ENCODE measurements around the gene CIB2. TPM values are rescaled to one million over a fixed set of nuclear protein-coding genes. Genes with fewer than 3 reads are reported as not detected.

The CIB2 gene
- total RNA-seq, 1 donor from 2014 or later, result 6.7 TPM

DNA sequence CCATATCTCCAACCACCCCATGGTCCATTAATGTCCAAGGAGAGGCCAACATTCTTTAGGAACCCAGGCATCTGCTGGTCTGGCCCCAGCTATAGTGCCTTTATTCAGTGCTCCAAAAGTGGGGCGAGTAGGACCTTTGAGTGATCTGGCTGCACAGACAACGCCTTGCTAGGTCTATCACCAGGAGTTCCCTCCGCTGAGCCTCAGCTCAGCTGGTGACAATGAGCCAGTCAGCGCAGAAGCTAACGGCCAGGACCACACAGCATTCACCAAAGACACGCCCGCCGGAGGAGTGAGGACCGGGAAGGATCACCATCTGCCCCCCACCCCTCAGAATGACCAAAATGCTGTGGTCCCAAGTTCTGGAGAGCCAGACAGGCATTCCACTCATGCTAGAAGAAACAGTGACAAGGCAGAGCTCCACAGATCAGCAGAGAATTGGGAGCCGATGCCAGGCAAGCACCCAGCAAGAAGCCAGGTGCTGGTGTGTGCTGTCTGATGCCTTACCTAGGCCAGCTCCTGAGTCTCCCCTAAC, 72.8 kb downstream of the CIB2 start:
- intact Hi-C loops (cut with DNase I), result no loop called here
- no peaks in the 10 kb centered on the region for H3K27me3 ChIP-seq
- H3K4me3 ChIP-seq, result no peak overlapping the region
- peak overlapping the region; percentile 39 to 44 for H3K27ac ChIP-seq
- H3K4me1 ChIP-seq, result peaks cover 0 to 44% of the 10 kb centered on the region in 2 donors
- TF ChIP-seq, protein P1, sequence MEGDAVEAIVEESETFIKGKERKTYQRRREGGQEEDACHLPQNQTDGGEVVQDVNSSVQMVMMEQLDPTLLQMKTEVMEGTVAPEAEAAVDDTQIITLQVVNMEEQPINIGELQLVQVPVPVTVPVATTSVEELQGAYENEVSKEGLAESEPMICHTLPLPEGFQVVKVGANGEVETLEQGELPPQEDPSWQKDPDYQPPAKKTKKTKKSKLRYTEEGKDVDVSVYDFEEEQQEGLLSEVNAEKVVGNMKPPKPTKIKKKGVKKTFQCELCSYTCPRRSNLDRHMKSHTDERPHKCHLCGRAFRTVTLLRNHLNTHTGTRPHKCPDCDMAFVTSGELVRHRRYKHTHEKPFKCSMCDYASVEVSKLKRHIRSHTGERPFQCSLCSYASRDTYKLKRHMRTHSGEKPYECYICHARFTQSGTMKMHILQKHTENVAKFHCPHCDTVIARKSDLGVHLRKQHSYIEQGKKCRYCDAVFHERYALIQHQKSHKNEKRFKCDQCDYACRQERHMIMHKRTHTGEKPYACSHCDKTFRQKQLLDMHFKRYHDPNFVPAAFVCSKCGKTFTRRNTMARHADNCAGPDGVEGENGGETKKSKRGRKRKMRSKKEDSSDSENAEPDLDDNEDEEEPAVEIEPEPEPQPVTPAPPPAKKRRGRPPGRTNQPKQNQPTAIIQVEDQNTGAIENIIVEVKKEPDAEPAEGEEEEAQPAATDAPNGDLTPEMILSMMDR (IDR thresholded peaks at IDR 0.05), result no peak
- H3K9me3 ChIP-seq, result no peaks in the 10 kb centered on the region
- H3K36me3 ChIP-seq, result peaks cover 4 to 5% of the 10 kb centered on the region in 2 donors
- no peak for DNase-seq (ENCODE audit: low spot score in 2 of 2)

DNA sequence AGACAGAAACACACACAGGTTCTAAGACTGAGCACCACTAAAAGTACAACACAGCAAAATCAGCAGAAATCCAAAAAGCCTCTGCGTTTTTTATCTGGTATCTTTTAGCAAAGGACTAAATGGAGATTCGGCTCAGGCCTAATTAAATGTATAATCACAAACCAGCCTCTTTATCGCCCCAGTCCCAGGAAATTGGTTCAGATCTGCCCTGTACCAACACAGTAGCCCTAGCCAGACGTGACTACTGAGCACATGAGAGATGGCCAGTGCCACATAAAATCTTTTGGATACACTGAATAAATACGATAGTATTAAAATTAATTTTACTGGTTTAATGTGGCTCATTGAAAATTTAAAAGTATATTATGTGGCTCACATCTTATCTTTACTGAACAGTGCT, 73.4 kb downstream of the CIB2 start:
- no peak for DNase-seq (ENCODE audit: low spot score in 2 of 2)
- H3K4me3 ChIP-seq, result no peak overlapping the region
- intact Hi-C loops (cut with DNase I), result no loop called here
- H3K27ac ChIP-seq, result peak overlapping the region; percentile 44 to 48
- peaks cover 0 to 37% of the 10 kb centered on the region in 2 donors for H3K4me1 ChIP-seq
- TF ChIP-seq, protein P1 (IDR thresholded peaks at IDR 0.05), result no peak
- no peaks in the 10 kb centered on the region for H3K27me3 ChIP-seq
- H3K9me3 ChIP-seq, result no peaks in the 10 kb centered on the region
- peaks cover 10 to 11% of the 10 kb centered on the region in 2 donors for H3K36me3 ChIP-seq

DNA sequence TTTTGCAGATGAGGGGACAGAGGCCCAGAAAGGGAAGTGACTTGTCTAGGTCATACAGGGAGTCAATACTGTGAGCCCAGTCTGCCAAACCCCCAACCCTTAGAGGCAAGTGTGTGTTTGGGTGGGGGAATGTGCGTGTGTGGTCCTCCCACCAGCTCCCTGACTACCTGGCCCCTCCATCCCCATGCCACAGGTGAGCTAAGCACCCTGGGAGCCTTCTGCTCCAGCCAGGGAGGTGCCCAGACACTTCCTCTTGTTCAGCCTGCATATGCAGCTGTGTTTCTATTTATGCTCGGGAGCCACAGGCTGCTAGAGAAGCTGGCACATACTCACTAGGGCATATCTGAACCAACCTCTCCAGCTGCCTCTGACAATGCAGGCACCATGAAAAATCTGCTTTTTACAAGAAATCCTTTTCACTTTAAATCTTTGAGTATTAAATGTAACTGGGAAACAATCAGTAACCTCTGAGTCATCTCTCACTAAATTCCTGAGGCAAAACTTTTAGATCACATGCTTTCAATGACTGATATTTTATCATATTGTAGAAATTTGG, 74.5 kb downstream of the CIB2 start:
- intact Hi-C loops (cut with DNase I), result no loop called here

DNA sequence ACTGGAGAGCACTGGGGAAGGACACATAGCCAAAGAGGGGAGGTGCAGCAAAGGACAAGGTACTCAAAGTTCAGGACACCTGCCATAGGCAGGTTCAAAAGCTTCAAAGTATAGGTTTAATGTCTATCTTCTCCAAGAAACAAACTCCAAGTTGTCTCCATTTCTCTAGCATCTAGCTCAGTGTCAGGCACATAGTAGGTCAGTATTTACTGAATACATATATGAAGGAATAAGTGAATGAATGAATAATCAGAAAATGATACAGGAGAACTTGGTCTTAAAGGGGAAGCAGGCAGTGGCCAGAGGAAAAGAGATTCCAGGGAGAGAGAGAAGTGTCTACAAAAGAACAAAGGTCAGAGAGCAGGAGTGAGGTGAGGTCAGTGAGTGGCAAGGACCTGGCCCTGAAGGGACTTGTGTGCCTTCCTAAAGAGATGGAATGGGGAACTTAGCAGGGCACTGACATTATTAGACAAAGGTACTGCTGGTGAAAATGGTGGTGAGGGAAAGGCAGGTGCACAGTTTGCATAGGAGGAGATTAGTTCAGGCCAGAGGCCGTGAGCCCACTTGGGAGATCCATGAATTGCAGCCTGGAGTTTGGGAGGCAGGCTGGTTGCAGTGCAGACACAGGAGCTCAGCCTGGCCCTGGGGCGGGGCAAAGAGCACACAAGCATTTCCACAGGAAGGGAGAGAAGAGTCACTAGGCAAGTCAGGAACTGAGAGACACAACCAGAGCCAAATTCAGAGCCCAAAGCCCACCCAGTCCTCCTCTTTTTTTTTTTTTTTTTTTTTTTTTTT, 75.1 kb downstream of the CIB2 start:
- Histone ChIP-seq H3K4me3 (no peak overlapping the region), H3K4me1 (peaks cover 6 to 30% of the 10 kb centered on the region in 2 donors), H3K27me3 (no peaks in the 10 kb centered on the region), H3K36me3 (peaks cover 10 to 11% of the 10 kb centered on the region in 2 donors), H3K27ac (peak overlapping the region; percentile 36 to 44), H3K9me3 (no peaks in the 10 kb centered on the region)
- TF ChIP-seq, protein P1 (IDR thresholded peaks at IDR 0.05), result no peak
- peak in 1 of 2 donors; percentile 66 for DNase-seq (ENCODE audit: low spot score in 2 of 2)
- intact Hi-C loops (cut with DNase I), result no loop called here

More for the DNA sequence above, 74.5 kb downstream of the CIB2 start:
- Histone ChIP-seq H3K27me3 (no peaks in the 10 kb centered on the region), H3K36me3 (peaks cover 10 to 11% of the 10 kb centered on the region in 2 donors), H3K9me3 (no peaks in the 10 kb centered on the region), H3K27ac (peak overlapping the region; percentile 44 to 48), H3K4me3 (no peak overlapping the region), H3K4me1 (peaks cover 5 to 34% of the 10 kb centered on the region in 2 donors)
- TF ChIP-seq, protein P1 (IDR thresholded peaks at IDR 0.05), result no peak
- DNase-seq (ENCODE audit: low spot score in 2 of 2), result peak in 1 of 2 donors; percentile 63

DNA sequence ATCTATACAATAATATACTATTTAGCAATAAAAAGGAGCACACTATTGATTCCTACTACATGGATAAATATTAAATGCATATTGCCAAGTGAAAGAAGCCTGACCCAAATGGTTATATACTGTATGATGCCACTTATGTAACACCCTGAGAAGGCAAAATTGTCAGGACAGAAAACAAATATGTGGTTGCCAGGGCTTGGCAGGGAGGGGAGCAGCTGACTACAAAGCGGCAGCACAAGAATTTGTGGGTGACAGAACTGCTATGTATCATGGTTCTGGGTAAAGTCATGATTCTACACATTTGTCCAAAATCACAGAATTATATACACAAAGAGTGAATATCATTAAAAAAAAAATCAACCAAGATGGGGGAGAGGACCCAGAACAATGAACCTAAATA, 76.3 kb downstream of the CIB2 start:
- no peak overlapping the region for H3K4me3 ChIP-seq
- H3K27me3 ChIP-seq, result no peaks in the 10 kb centered on the region
- peaks cover 6 to 32% of the 10 kb centered on the region in 2 donors for H3K4me1 ChIP-seq
- H3K36me3 ChIP-seq, result peaks cover 11 to 16% of the 10 kb centered on the region in 2 donors
- no peaks in the 10 kb centered on the region for H3K9me3 ChIP-seq
- intact Hi-C loops (cut with DNase I), result no loop called here
- DNase-seq (ENCODE audit: low spot score in 2 of 2), result no peak
- no peak overlapping the region for H3K27ac ChIP-seq
- TF ChIP-seq, protein P1 (IDR thresholded peaks at IDR 0.05), result no peak

Other genes with a start within 250 kb of the CIB2 start
- 63.3 TPM for gene TBC1D2B, start 53.7 kb downstream of the CIB2 start, total RNA-seq
- not detected for gene SH2D7, start 38.9 kb downstream of the CIB2 start, total RNA-seq
- 17.7 TPM for gene IDH3A, start 17.9 kb upstream of the CIB2 start, total RNA-seq
- gene ACSBG1, start 103.1 kb upstream of the CIB2 start, total RNA-seq, result not detected
- gene DNAJA4, start 133.1 kb upstream of the CIB2 start, total RNA-seq, result 3.5 TPM
- gene SKIC8, start 168.2 kb upstream of the CIB2 start, total RNA-seq, result 19.9 TPM
- gene CRABP1, start 208.9 kb upstream of the CIB2 start, total RNA-seq, result not detected